HG03064 (cell line): ENCODE data around the gene SLC9A5.

Source experiments
- ATAC-seq: cut with Tn5 transposase; IDR thresholded peaks from one replicate; pipeline ENCODE4 v1.9.1; 2021; ENCODE audit warnings: low read depth; ENCODE audit not compliant: unreplicated experiment

The SLC9A5 gene

GRCh38 chr16:67280090-67281015 is 31.6 kb downstream of the SLC9A5 start:
- no peak for ATAC-seq

- ATAC-seq, result no peak
These were observed 33.0 kb downstream of the SLC9A5 start for GRCh38 chr16:67281536-67282446.

- no peak for ATAC-seq
These were observed 33.6 kb downstream of the SLC9A5 start for GRCh38 chr16:67282447-67282805.

- ATAC-seq, result no peak
These were observed 34.5 kb downstream of the SLC9A5 start for GRCh38 chr16:67283039-67283825.

- ATAC-seq, result no peak
These were observed 35.2 kb downstream of the SLC9A5 start for GRCh38 chr16:67283826-67284555.

GRCh38 chr16:67284699-67285646 is 36.2 kb downstream of the SLC9A5 start:
- no peak for ATAC-seq

GRCh38 chr16:67286441-67287235 is 37.9 kb downstream of the SLC9A5 start:
- ATAC-seq, result no peak

- no peak for ATAC-seq
These were observed 39.2 kb downstream of the SLC9A5 start for GRCh38 chr16:67287960-67288359.

GRCh38 chr16:67291461-67291860 is 42.7 kb downstream of the SLC9A5 start:
- no peak for ATAC-seq

- ATAC-seq, result no peak
These were observed 45.5 kb downstream of the SLC9A5 start for GRCh38 chr16:67294171-67294757.

- ATAC-seq, result no peak
These were observed 46.2 kb downstream of the SLC9A5 start for GRCh38 chr16:67294938-67295361.

- no peak for ATAC-seq
These were observed 47.6 kb downstream of the SLC9A5 start for GRCh38 chr16:67296420-67296819.

GRCh38 chr16:67298277-67298676 is 49.5 kb downstream of the SLC9A5 start:
- no peak for ATAC-seq

- no peak for ATAC-seq
These were observed 50.5 kb downstream of the SLC9A5 start for GRCh38 chr16:67299269-67299668.

GRCh38 chr16:67301080-67301782 is 52.5 kb downstream of the SLC9A5 start:
- ATAC-seq, result no peak

- no peak for ATAC-seq
These were observed 53.3 kb downstream of the SLC9A5 start for GRCh38 chr16:67302076-67302475.

- ATAC-seq, result no peak
These were observed 54.2 kb downstream of the SLC9A5 start for GRCh38 chr16:67302970-67303369.
